Subcutaneous abdominal adipose tissue (tissue), 5 donors: ENCODE data around the gene GFRA1.

Experiments
- H3K27ac ChIP-seq: one replicate; pipeline ENCODE4 v1.7.0; 2013; ENCODE audit warnings: low read depth, mild to moderate bottlenecking, inconsistent platforms, low read length, moderate library complexity
- H3K27me3 ChIP-seq, 5 donors: one replicate each; pipeline ENCODE4 v1.7.0; 2013; ENCODE audit warnings: low read length in 5 of 5, inconsistent platforms in 1 of 5; ENCODE audit not compliant: control insufficient read depth in 5 of 5, insufficient read depth in 4 of 5
- H3K36me3 ChIP-seq, 5 donors: one replicate each; pipeline ENCODE4 v1.7.0; 2013; ENCODE audit warnings: low read length in 5 of 5; ENCODE audit not compliant: control insufficient read depth in 5 of 5, insufficient read depth in 5 of 5
- H3K4me1 ChIP-seq, 5 donors: one replicate each; pipeline ENCODE4 v1.7.0; 2013; ENCODE audit warnings: low read length in 5 of 5, mild to moderate bottlenecking in 3 of 5, moderate library complexity in 1 of 5; ENCODE audit not compliant: control insufficient read depth in 5 of 5, insufficient read depth in 5 of 5
- H3K4me3 ChIP-seq, 5 donors: one replicate each; pipeline ENCODE4 v1.7.0; 2013; ENCODE audit warnings: low read length in 5 of 5, low read depth in 1 of 5
- H3K9ac ChIP-seq, 5 donors: one replicate each; pipeline ENCODE4 v1.7.0; 2013; ENCODE audit warnings: low read length in 5 of 5, mild to moderate bottlenecking in 4 of 5, moderate library complexity in 3 of 5
- H3K9me3 ChIP-seq, 5 donors: one replicate each; pipeline ENCODE4 v1.7.0; 2013; ENCODE audit warnings: low read length in 5 of 5; ENCODE audit not compliant: control insufficient read depth in 5 of 5
- donor health status: healthy.
- donor health status: healthy.
- donor health status: healthy.
- donor health status: healthy.
- donor health status: healthy.

The GFRA1 gene

GRCh38 chr10:116014326-116014725, 258.7 kb downstream of the GFRA1 start:
- Histone ChIP-seq H3K9me3 (peaks cover 0 to 8% (median 1%) of the 10 kb centered on the region in 5 donors), H3K27me3 (no peaks in the 10 kb centered on the region), H3K4me3 (no peak overlapping the region), H3K27ac (no peak overlapping the region), H3K4me1 (no peaks in the 10 kb centered on the region), H3K36me3 (no peaks in the 10 kb centered on the region), H3K9ac (no peak overlapping the region)

GRCh38 chr10:116011929-116012328, 261.1 kb downstream of the GFRA1 start:
- no peak overlapping the region for H3K27ac ChIP-seq
- no peaks in the 10 kb centered on the region for H3K27me3 ChIP-seq
- H3K36me3 ChIP-seq, result no peaks in the 10 kb centered on the region
- H3K9ac ChIP-seq, result no peak overlapping the region
- no peaks in the 10 kb centered on the region for H3K4me1 ChIP-seq
- peaks cover 0 to 14% (median 5%) of the 10 kb centered on the region in 5 donors for H3K9me3 ChIP-seq
- no peak overlapping the region for H3K4me3 ChIP-seq

- peaks cover 0 to 11% (median 5%) of the 10 kb centered on the region in 5 donors for H3K9me3 ChIP-seq
- no peaks in the 10 kb centered on the region for H3K36me3 ChIP-seq
- no peak overlapping the region for H3K4me3 ChIP-seq
- no peaks in the 10 kb centered on the region for H3K27me3 ChIP-seq
- no peaks in the 10 kb centered on the region for H3K4me1 ChIP-seq
- H3K27ac ChIP-seq, result no peak overlapping the region
- no peak overlapping the region for H3K9ac ChIP-seq
These were observed 265.6 kb downstream of the GFRA1 start for GRCh38 chr10:116007256-116007891.
